GM19397 (cell line): Measurements from ENCODE around the gene PEX3.

Source experiments
- ATAC-seq: cut with Tn5 transposase; IDR thresholded peaks from one replicate; pipeline ENCODE4 v1.9.1; 2021; ENCODE audit warnings: mild to moderate bottlenecking, moderate library complexity; ENCODE audit not compliant: unreplicated experiment

PEX3 gene

GRCh38 chr6:143536866-143537691, 86.5 kb downstream of the PEX3 start:
- peak; percentile 59 for ATAC-seq

GRCh38 chr6:143538374-143538773, 87.8 kb downstream of the PEX3 start:
- no peak for ATAC-seq

- no peak for ATAC-seq
Observed at GRCh38 chr6:143539106-143539505, 88.5 kb downstream of the PEX3 start.

- ATAC-seq = no peak
Observed at GRCh38 chr6:143539734-143540133, 89.1 kb downstream of the PEX3 start.

- ATAC-seq = no peak
Observed at GRCh38 chr6:143540192-143540591, 89.6 kb downstream of the PEX3 start.
